T1000 (cell line): ENCODE results near the gene SLC2A8.

Experiments used
- DNase-seq: peaks from one replicate; lab custom pipeline; 2025; ENCODE audit warnings: mixed read lengths; lab: John Stamatoyannopoulos, UW

SLC2A8 gene

GRCh38 chr9:127457191-127457878 is 60.4 kb downstream of the SLC2A8 start:
- no peak for DNase-seq
